Liver (tissue), 3 donors: Measurements from ENCODE around the gene CCDC102B.

Source experiments
- EGR1 ChIP-seq, 2 donors: IDR thresholded peaks; 2 replicates each; pipeline ENCODE4 v1.6.1; 2016 to 2018; ENCODE audit warnings: antibody characterized with exemption in 2 of 2, low read depth in 2 of 2
- FOXA1 ChIP-seq: IDR thresholded peaks from 2 replicates; pipeline ENCODE4 v1.6.1; 2016; ENCODE audit warnings: antibody characterized with exemption
- GABPA ChIP-seq, 2 donors: IDR thresholded peaks in 1 of 2; conservative IDR thresholded peaks in 1 of 2; 2 replicates each; pipeline ENCODE4 v1.6.1; 2016; ENCODE audit warnings: antibody characterized with exemption in 2 of 2, mild to moderate bottlenecking in 1 of 2, moderate library complexity in 1 of 2
- HNF4A ChIP-seq, 2 donors: conservative IDR thresholded peaks; 2 replicates each; pipeline ENCODE4 v1.6.1; 2016; ENCODE audit warnings: antibody characterized with exemption in 2 of 2, mild to moderate bottlenecking in 2 of 2
- JUND ChIP-seq, 2 donors: IDR thresholded peaks; 2 replicates each; pipeline ENCODE4 v1.6.1; 2016; ENCODE audit warnings: antibody characterized with exemption in 2 of 2
- RAD21 ChIP-seq, 2 donors: IDR thresholded peaks; 2 replicates each; pipeline ENCODE4 v1.6.1; 2016; ENCODE audit warnings: antibody characterized with exemption in 2 of 2, mild to moderate bottlenecking in 2 of 2
- SP1 ChIP-seq: IDR thresholded peaks from 2 replicates; pipeline ENCODE4 v1.6.1; 2018; ENCODE audit warnings: antibody characterized with exemption, mild to moderate bottlenecking
- TAF1 ChIP-seq: conservative IDR thresholded peaks from 2 replicates; pipeline ENCODE4 v1.6.1; 2016; ENCODE audit warnings: antibody characterized with exemption, mild to moderate bottlenecking
- YY1 ChIP-seq: IDR thresholded peaks from 2 replicates; pipeline ENCODE4 v1.6.1; 2016; ENCODE audit warnings: antibody characterized with exemption, mild to moderate bottlenecking
- TF ChIP-seq, protein P1 (sequence below): fragments of 150-350 bp; IDR thresholded peaks from 2 replicates; pipeline ENCODE4 v1.5.1; 2017; ENCODE audit warnings: improper control_type of control experiment, low read depth, low read length; ENCODE audit not compliant: missing input control
- TF ChIP-seq, protein P2 (sequence below): IDR thresholded peaks from 2 replicates; pipeline ENCODE4 v1.6.1; 2016; ENCODE audit warnings: antibody characterized with exemption, mild to moderate bottlenecking
- TF ChIP-seq, protein P3 (sequence below): IDR thresholded peaks from 2 replicates; pipeline ENCODE4 v1.6.1; 2016; ENCODE audit warnings: antibody characterized with exemption
- TF ChIP-seq, protein P4 (sequence below): IDR thresholded peaks from 2 replicates; pipeline ENCODE4 v1.6.1; 2016; ENCODE audit warnings: antibody characterized with exemption
- donor health status: healthy.
- donor health status: healthy.

DNA sequence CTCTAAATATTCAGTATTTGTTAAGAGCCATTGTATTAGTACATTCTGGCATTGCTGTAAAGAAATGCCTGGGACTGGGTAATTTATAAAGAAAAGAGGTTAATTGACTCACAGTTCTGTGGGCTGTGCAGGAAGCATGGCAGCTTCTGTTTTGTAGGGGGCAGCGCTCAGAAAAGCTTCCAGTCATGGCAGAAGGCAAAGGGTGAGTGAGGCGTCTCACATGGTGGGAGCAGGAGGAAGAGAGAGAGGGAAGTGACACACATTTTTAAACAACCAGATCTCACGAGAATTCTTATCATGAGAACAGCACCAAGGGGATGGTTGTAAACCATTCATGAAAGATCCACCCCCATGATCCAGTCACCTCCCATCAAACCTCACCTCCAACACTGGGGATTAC, 13.8 kb upstream of the CCDC102B start:
- TF ChIP-seq, protein P1, sequence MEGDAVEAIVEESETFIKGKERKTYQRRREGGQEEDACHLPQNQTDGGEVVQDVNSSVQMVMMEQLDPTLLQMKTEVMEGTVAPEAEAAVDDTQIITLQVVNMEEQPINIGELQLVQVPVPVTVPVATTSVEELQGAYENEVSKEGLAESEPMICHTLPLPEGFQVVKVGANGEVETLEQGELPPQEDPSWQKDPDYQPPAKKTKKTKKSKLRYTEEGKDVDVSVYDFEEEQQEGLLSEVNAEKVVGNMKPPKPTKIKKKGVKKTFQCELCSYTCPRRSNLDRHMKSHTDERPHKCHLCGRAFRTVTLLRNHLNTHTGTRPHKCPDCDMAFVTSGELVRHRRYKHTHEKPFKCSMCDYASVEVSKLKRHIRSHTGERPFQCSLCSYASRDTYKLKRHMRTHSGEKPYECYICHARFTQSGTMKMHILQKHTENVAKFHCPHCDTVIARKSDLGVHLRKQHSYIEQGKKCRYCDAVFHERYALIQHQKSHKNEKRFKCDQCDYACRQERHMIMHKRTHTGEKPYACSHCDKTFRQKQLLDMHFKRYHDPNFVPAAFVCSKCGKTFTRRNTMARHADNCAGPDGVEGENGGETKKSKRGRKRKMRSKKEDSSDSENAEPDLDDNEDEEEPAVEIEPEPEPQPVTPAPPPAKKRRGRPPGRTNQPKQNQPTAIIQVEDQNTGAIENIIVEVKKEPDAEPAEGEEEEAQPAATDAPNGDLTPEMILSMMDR = no peak
- TF ChIP-seq, protein P2, sequence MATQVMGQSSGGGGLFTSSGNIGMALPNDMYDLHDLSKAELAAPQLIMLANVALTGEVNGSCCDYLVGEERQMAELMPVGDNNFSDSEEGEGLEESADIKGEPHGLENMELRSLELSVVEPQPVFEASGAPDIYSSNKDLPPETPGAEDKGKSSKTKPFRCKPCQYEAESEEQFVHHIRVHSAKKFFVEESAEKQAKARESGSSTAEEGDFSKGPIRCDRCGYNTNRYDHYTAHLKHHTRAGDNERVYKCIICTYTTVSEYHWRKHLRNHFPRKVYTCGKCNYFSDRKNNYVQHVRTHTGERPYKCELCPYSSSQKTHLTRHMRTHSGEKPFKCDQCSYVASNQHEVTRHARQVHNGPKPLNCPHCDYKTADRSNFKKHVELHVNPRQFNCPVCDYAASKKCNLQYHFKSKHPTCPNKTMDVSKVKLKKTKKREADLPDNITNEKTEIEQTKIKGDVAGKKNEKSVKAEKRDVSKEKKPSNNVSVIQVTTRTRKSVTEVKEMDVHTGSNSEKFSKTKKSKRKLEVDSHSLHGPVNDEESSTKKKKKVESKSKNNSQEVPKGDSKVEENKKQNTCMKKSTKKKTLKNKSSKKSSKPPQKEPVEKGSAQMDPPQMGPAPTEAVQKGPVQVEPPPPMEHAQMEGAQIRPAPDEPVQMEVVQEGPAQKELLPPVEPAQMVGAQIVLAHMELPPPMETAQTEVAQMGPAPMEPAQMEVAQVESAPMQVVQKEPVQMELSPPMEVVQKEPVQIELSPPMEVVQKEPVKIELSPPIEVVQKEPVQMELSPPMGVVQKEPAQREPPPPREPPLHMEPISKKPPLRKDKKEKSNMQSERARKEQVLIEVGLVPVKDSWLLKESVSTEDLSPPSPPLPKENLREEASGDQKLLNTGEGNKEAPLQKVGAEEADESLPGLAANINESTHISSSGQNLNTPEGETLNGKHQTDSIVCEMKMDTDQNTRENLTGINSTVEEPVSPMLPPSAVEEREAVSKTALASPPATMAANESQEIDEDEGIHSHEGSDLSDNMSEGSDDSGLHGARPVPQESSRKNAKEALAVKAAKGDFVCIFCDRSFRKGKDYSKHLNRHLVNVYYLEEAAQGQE = no peak
- TF ChIP-seq SP1 (no peak), EGR1 (IDR thresholded peaks at IDR 0.05; ENCODE audit: low read depth in 2 of 2) (no peak), JUND (IDR thresholded peaks at IDR 0.05) (no peak), TAF1 (no peak), RAD21 (IDR thresholded peaks at IDR 0.05) (no peak), YY1 (no peak), HNF4A (conservative IDR thresholded peaks at IDR 0.05) (no peak), GABPA (IDR thresholded peaks at IDR 0.05 in 1 of 2, conservative IDR thresholded peaks at IDR 0.05 in 1 of 2) (no peak), FOXA1 (no peak)
- TF ChIP-seq, protein P3, sequence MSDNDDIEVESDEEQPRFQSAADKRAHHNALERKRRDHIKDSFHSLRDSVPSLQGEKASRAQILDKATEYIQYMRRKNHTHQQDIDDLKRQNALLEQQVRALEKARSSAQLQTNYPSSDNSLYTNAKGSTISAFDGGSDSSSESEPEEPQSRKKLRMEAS = no peak
- TF ChIP-seq, protein P4, sequence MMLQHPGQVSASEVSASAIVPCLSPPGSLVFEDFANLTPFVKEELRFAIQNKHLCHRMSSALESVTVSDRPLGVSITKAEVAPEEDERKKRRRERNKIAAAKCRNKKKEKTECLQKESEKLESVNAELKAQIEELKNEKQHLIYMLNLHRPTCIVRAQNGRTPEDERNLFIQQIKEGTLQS = no peak
